ENCODE results near the gene ANKRD42. TPM values are rescaled to one million over a fixed set of nuclear protein-coding genes. Genes with fewer than 3 reads are reported as not detected.
"Not testable (repeated sequence)": the region's sequence is repeated elsewhere in the genome, so short reads cannot be mapped to it uniquely, and the experiment has no call there.

ANKRD42 gene
- total RNA-seq, 1 experiment from 2014 or later: 5.7 TPM

GRCh38 chr11:83206221-83206620 lies 12.7 kb downstream of the ANKRD42 start:
- DNase-seq (ENCODE audit: low spot score) (no peak), ATAC-seq (no peak)
- H3K4me1 Mint-ChIP-seq: no peaks in the 10 kb centered on the region
- H3K4me3 Mint-ChIP-seq: no peak overlapping the region
- no peaks in the 10 kb centered on the region for H3K36me3 Mint-ChIP-seq
- H3K27ac Mint-ChIP-seq: no peak overlapping the region
- POLR2A ChIA-PET: no interaction called here
- no peaks in the 10 kb centered on the region for H3K9me3 Mint-ChIP-seq
- H3K27me3 Mint-ChIP-seq (ENCODE audit: low read depth): no peaks in the 10 kb centered on the region
- TF ChIP-seq CDX4 (CRISPR knock-in tag; IDR thresholded peaks at IDR 0.05; ENCODE audit: borderline replicate concordance): no peak
- TF ChIP-seq ZNF232 (CRISPR knock-in tag; IDR thresholded peaks at IDR 0.05): no peak
- TF ChIP-seq ZNF423 (CRISPR knock-in tag; IDR thresholded peaks at IDR 0.05): no peak
- TF ChIP-seq SOX15 (CRISPR knock-in tag; IDR thresholded peaks at IDR 0.05): no peak
- no peak for TF ChIP-seq NR3C1 (CRISPR knock-in tag; conservative IDR thresholded peaks at IDR 0.05; ENCODE audit: low read depth)
- no peak for TF ChIP-seq ZNF425 (CRISPR knock-in tag; conservative IDR thresholded peaks at IDR 0.05)
- TF ChIP-seq ZNF281 (CRISPR knock-in tag; IDR thresholded peaks at IDR 0.05): no peak
- no peak for TF ChIP-seq NFE2L1 (CRISPR knock-in tag; IDR thresholded peaks at IDR 0.05)
- TF ChIP-seq TEAD1 (CRISPR knock-in tag; IDR thresholded peaks at IDR 0.05): no peak
- no peak for TF ChIP-seq AFF4 (CRISPR knock-in tag; IDR thresholded peaks at IDR 0.05; ENCODE audit: borderline replicate concordance)
- TF ChIP-seq ZNF532 (CRISPR knock-in tag; IDR thresholded peaks at IDR 0.05; ENCODE audit: borderline replicate concordance): no peak
- no peak for TF ChIP-seq USF1 (CRISPR knock-in tag; IDR thresholded peaks at IDR 0.05)
- CTCF ChIA-PET: no interaction called here

GRCh38 chr11:83206771-83207382 lies 13.4 kb downstream of the ANKRD42 start:
- H3K4me3 Mint-ChIP-seq; DNase-seq (ENCODE audit: low spot score); ATAC-seq; CTCF ChIA-PET; H3K27ac Mint-ChIP-seq; H3K36me3 Mint-ChIP-seq; H3K27me3 Mint-ChIP-seq (ENCODE audit: low read depth); H3K4me1 Mint-ChIP-seq; H3K9me3 Mint-ChIP-seq; POLR2A ChIA-PET: not testable (repeated sequence)

Data from WTC11 (cell line).